ENCODE measurements around the gene CHRNB4.

The CHRNB4 gene

GRCh38 chr15:78668987-78669386 lies 28.0 kb upstream of the CHRNB4 start:
- DNase-seq (ENCODE audit: low read depth) = no peak

GRCh38 chr15:78667578-78668236 lies 26.7 kb upstream of the CHRNB4 start:
- no peak for DNase-seq (ENCODE audit: low read depth)

GRCh38 chr15:78666010-78666409 lies 25.0 kb upstream of the CHRNB4 start:
- DNase-seq (ENCODE audit: low read depth) = no peak

- DNase-seq (ENCODE audit: low read depth) = no peak
These were observed 22.7 kb upstream of the CHRNB4 start for GRCh38 chr15:78663703-78664102.

- DNase-seq (ENCODE audit: low read depth) = no peak
These were observed 21.0 kb upstream of the CHRNB4 start for GRCh38 chr15:78662028-78662427.

- no peak for DNase-seq (ENCODE audit: low read depth)
These were observed 20.0 kb upstream of the CHRNB4 start for GRCh38 chr15:78661001-78661400.

GRCh38 chr15:78660584-78660983 lies 19.6 kb upstream of the CHRNB4 start:
- no peak for DNase-seq (ENCODE audit: low read depth)

GRCh38 chr15:78658823-78659222 lies 17.8 kb upstream of the CHRNB4 start:
- no peak for DNase-seq (ENCODE audit: low read depth)

GRCh38 chr15:78654272-78654671 lies 13.3 kb upstream of the CHRNB4 start:
- DNase-seq (ENCODE audit: low read depth) = no peak

GRCh38 chr15:78651930-78652615 lies 11.1 kb upstream of the CHRNB4 start:
- DNase-seq (ENCODE audit: low read depth) = no peak

GRCh38 chr15:78651007-78651406 lies 10.0 kb upstream of the CHRNB4 start:
- DNase-seq (ENCODE audit: low read depth) = no peak

GRCh38 chr15:78650022-78650421 lies 9.0 kb upstream of the CHRNB4 start:
- DNase-seq (ENCODE audit: low read depth) = no peak

- DNase-seq (ENCODE audit: low read depth) = no peak
These were observed 4.0 kb upstream of the CHRNB4 start for GRCh38 chr15:78645009-78645408.

- no peak for DNase-seq (ENCODE audit: low read depth)
These were observed 1.3 kb upstream of the CHRNB4 start for GRCh38 chr15:78642331-78642730.

- no peak for DNase-seq (ENCODE audit: low read depth)
These were observed 802 bp upstream of the CHRNB4 start for GRCh38 chr15:78641749-78642275.

- no peak for DNase-seq (ENCODE audit: low read depth)
These were observed 396 bp downstream of the CHRNB4 start for GRCh38 chr15:78640527-78641101.

GRCh38 chr15:78638658-78639314 lies 2.2 kb downstream of the CHRNB4 start:
- DNase-seq (ENCODE audit: low read depth) = peak; percentile 16

GRCh38 chr15:78637776-78638435 lies 3.1 kb downstream of the CHRNB4 start:
- DNase-seq (ENCODE audit: low read depth) = no peak

- DNase-seq (ENCODE audit: low read depth) = no peak
These were observed 4.6 kb downstream of the CHRNB4 start for GRCh38 chr15:78636378-78636859.

- no peak for DNase-seq (ENCODE audit: low read depth)
These were observed 5.7 kb downstream of the CHRNB4 start for GRCh38 chr15:78635346-78635745.

GRCh38 chr15:78634210-78635145 lies 6.5 kb downstream of the CHRNB4 start:
- DNase-seq (ENCODE audit: low read depth) = no peak
